Fibroblast of the aortic adventitia (primary cell): Measurements from ENCODE around the gene GLTPD2. TPM values are rescaled to one million over a fixed set of nuclear protein-coding genes. Genes with fewer than 3 reads are reported as not detected.

Source experiments
- DNase-seq: peaks from one replicate; pipeline ENCODE4 v3.0.0-alpha.2; 2010; ENCODE audit warnings: low read depth
- H3K4me3 ChIP-seq: 2 replicates; pipeline ENCODE4 v1.5.1; 2011; ENCODE audit warnings: low read depth, mild to moderate bottlenecking, control low read depth, low read length, moderate library complexity
- total RNA-seq: library from RNA; depleted of rRNA; stranded (reverse); fragments of >200 nt; gene quantifications from 2 replicates; pipeline ENCODE4 v1.2.3, GENCODE V29; 2012; ENCODE audit warnings: low replicate concordance
- TF ChIP-seq, protein P1 (sequence below): IDR thresholded peaks from 2 replicates; pipeline ENCODE4 v1.5.1; 2011; ENCODE audit warnings: mild to moderate bottlenecking, low read length, control low read depth, inconsistent platforms; ENCODE audit not compliant: insufficient read depth

The GLTPD2 gene
- total RNA-seq, 1 donor: not detected

DNA sequence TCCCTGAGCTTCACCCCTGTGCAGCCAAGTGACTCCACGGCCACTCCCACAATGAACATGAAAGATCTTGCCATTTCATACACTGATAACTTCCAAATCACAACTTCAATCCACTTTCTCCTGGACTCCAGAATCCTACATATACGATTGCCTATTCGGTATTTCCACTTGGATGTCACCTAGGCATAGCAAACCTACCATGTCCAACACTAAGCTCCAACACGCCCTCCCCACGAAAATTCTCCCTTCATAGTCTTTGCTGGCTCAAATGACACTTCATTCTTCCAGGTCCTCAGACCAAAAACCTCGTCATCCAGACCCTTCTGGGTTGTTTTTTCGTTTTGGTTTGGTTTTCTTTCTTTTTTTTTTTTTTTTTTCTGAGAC lies 1.9 kb downstream of the GLTPD2 start:
- TF ChIP-seq, protein P1, sequence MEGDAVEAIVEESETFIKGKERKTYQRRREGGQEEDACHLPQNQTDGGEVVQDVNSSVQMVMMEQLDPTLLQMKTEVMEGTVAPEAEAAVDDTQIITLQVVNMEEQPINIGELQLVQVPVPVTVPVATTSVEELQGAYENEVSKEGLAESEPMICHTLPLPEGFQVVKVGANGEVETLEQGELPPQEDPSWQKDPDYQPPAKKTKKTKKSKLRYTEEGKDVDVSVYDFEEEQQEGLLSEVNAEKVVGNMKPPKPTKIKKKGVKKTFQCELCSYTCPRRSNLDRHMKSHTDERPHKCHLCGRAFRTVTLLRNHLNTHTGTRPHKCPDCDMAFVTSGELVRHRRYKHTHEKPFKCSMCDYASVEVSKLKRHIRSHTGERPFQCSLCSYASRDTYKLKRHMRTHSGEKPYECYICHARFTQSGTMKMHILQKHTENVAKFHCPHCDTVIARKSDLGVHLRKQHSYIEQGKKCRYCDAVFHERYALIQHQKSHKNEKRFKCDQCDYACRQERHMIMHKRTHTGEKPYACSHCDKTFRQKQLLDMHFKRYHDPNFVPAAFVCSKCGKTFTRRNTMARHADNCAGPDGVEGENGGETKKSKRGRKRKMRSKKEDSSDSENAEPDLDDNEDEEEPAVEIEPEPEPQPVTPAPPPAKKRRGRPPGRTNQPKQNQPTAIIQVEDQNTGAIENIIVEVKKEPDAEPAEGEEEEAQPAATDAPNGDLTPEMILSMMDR: no peak
- DNase-seq: no peak
- H3K4me3 ChIP-seq: peak overlapping the region; percentile 75

DNA sequence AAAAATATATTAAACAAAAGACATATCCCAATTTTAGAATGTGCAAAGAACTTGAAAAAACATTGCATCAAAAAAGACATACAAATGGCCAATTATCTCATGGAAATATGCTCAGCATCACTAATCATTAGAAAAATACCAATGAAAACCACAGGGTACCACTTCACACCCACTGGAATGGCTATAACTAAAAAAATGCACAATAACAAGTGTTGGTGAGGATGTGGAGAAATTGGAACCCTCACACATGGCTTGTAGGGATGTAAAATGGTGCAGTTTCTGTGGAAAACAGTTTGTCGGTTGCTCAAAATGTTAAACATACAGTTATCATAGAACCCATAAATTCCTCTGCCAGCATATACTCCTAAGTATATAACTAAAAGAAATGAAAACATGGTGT lies 6.4 kb downstream of the GLTPD2 start:
- DNase-seq: no peak
- no peak overlapping the region for H3K4me3 ChIP-seq
- TF ChIP-seq, protein P1: no peak

DNA sequence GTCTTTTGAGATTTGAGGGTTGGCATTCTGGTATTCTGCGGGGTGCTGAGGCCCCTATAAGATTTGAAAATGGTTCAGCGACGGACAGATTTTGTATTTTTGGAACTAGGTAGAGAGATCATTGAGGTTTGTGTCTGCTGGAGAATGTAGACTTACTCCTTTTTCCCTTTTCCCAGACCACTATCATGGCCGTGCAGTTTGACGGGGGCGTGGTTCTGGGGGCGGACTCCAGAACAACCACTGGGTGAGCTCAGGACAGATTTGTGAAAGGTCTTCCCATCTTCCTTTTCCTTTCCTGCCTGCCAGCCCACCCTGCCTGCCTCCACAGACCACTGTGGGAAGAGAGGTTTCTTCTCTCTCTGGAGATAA lies 7.8 kb downstream of the GLTPD2 start:
- peak; percentile 28 for DNase-seq
- peak overlapping the region; percentile 99 for H3K4me3 ChIP-seq
- TF ChIP-seq, protein P1: no peak

DNA sequence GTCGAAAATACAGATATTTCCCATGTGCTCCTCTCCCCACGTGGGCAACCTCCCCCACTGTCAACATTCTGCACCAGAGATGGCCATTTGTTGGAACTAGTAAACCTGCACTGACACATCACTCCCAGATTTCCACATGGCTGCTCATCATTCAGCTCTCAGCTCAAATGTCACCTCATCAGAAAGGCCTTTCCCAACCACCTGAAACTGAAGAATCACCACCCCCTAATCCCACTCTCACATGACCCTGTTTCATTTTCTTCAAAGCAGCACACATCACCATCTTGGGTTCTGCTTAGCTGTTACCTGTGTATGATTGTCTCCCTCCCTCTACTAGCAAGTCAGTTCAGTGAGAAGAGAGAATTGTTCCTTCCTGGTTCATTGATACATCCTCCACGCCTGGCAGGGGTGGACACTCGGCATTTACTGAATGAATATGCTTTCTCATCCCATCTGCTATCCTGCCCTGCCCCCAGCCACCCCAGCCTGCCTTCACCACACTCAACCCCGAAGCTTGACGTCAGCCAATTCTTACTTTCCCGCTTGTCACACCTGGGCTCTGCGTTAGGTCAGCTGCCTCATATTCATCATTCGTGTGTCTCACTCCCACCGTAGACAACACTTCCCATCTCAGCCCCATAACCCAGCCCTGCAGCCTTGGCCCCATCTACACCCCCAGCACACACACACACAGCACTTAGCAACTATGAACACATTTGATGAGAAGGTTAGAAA lies 11.9 kb downstream of the GLTPD2 start:
- TF ChIP-seq, protein P1: no peak
- no peak overlapping the region for H3K4me3 ChIP-seq
- no peak for DNase-seq

DNA sequence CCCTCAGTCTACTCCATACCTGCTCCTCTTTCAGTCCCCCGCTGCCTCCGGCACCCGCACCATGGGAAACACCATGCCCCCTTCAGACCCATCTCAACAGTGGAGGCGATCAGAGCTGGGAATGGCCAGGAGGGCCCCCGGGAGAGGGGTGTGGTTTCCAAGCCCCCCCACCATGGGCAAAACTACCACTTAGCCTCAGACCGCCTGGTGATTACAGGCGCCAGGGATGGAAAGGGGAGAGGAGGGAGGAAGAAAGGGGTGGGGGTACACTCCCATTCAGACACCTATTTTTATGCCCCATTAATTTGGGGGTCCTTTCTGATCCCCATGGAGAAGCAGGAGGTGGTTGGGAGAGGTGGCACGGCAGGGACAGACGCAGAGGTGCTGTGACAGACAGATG lies 13.5 kb downstream of the GLTPD2 start, which contains the start of gene C17orf114:
C17orf114 (minus strand) TSS at position 101 of the 400 bp plus-strand sequence.
- no peak within 1 kb of the TSS for H3K4me3 ChIP-seq
- TF ChIP-seq, protein P1: no peak
- no peak for DNase-seq

DNA sequence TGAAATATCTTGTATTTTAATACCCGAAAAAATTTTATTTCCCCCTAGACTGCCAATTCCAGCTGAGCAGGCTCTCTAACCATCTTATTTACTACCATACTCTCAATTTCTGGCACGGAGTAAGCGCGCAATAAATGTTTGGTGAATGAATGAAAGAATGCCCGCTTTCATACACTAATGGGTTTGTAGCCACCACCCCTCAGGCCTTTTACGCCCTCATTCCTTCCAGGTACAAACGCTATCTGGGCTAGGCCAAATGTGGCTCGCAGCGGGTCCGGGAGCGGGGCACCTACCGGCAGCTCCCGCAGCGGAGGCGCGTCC lies 17.7 kb downstream of the GLTPD2 start:
- TF ChIP-seq, protein P1: no peak
- DNase-seq: no peak

More for the DNA sequence above, 17.7 kb downstream of the GLTPD2 start:
- peak overlapping the region; percentile 76 for H3K4me3 ChIP-seq
